Spleen (tissue), 7 donors: ENCODE measurements around the gene PRDM16.

Experiments
- POLR2A ChIP-seq, 3 donors: fragments of 450-650 bp; IDR thresholded peaks; one replicate each; pipeline ENCODE4 v1.5.1; 2017; ENCODE audit warnings: antibody characterized with exemption in 3 of 3, mild to moderate bottlenecking in 1 of 3
- TF ChIP-seq, protein P1 (sequence below), 11 experiments: fragments of 200-600 bp in 7 of 11; fragments of 450-650 bp in 4 of 11; sonication (generic) in 4 of 11; IDR thresholded peaks in 8 of 11; conservative IDR thresholded peaks in 3 of 11; 1 replicate in 7 of 11; 2 replicates in 4 of 11; pipeline versions ENCODE4 v1.4.0 to v1.8.0; 2016 to 2021; ENCODE audit warnings: antibody characterized with exemption in 11 of 11, inconsistent platforms in 4 of 11, mild to moderate bottlenecking in 1 of 11
- donor health status: DM: no; HTN: no; CAD: no; lungs with moderate emphysema.
- donor health status: DM: no; HTN: no; CAD: no.
- donor health status: DM: no; HTN: no; CAD: no.

DNA sequence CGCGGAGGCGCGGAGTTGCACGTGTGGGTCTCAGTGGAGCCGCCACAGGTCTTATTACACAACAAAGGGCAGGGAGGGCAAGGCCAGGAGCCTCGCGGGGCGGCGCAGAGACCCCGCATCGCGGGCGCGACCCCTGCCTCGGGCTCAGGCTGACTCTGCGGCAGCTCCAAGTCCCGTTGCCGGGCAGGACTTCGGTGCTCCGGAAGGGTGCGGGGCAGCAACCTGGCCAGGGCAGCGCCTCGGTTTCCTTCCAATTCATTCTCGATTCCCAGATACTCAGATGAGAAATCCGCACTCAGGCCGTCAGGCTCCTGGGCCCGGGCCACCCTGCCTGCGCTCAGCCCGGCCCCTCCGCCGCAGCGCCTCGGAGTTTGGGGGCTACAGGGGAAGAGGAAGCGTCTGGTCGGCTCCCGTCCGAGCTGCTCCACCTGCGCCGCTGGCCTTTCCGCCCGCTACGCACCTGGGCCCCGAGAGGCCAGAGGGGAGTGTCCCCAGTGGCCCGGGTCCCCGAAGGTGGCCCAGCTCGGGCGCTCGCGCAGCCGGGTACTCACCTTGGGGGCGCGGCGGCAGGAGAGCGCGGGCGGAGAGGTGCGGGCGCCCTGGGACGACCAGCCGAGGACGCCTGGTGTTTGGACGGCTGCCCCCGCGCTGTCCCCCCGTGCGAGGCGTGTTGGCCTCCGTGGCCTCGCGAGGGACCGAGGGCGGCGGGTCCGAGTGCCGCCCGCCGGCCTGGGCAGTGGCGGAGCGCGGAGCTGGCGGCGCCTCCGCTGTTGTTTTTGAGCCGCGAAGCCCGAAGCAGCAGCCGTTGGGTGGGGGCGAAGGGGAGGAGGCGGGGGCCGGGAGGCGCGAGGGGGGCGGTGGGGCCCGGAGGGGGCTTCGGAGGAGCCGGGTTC is 1.1 kb upstream of the PRDM16 start:
- TF ChIP-seq, protein P1, sequence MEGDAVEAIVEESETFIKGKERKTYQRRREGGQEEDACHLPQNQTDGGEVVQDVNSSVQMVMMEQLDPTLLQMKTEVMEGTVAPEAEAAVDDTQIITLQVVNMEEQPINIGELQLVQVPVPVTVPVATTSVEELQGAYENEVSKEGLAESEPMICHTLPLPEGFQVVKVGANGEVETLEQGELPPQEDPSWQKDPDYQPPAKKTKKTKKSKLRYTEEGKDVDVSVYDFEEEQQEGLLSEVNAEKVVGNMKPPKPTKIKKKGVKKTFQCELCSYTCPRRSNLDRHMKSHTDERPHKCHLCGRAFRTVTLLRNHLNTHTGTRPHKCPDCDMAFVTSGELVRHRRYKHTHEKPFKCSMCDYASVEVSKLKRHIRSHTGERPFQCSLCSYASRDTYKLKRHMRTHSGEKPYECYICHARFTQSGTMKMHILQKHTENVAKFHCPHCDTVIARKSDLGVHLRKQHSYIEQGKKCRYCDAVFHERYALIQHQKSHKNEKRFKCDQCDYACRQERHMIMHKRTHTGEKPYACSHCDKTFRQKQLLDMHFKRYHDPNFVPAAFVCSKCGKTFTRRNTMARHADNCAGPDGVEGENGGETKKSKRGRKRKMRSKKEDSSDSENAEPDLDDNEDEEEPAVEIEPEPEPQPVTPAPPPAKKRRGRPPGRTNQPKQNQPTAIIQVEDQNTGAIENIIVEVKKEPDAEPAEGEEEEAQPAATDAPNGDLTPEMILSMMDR (IDR thresholded peaks at IDR 0.05 in 8 of 11, conservative IDR thresholded peaks at IDR 0.05 in 3 of 11), result no peak
- no peak for TF ChIP-seq POLR2A (IDR thresholded peaks at IDR 0.05)
